Measurements from ENCODE around the gene KCTD13. TPM values are rescaled to one million over a fixed set of nuclear protein-coding genes. Genes with fewer than 3 reads are reported as not detected.

KCTD13 gene
- total and polyA plus RNA-seq, 2 of the 8 experiments (the other 6 are each of a cell fraction or from before 2014, with no cell fraction given) = 9.2 to 10.8 TPM

DNA sequence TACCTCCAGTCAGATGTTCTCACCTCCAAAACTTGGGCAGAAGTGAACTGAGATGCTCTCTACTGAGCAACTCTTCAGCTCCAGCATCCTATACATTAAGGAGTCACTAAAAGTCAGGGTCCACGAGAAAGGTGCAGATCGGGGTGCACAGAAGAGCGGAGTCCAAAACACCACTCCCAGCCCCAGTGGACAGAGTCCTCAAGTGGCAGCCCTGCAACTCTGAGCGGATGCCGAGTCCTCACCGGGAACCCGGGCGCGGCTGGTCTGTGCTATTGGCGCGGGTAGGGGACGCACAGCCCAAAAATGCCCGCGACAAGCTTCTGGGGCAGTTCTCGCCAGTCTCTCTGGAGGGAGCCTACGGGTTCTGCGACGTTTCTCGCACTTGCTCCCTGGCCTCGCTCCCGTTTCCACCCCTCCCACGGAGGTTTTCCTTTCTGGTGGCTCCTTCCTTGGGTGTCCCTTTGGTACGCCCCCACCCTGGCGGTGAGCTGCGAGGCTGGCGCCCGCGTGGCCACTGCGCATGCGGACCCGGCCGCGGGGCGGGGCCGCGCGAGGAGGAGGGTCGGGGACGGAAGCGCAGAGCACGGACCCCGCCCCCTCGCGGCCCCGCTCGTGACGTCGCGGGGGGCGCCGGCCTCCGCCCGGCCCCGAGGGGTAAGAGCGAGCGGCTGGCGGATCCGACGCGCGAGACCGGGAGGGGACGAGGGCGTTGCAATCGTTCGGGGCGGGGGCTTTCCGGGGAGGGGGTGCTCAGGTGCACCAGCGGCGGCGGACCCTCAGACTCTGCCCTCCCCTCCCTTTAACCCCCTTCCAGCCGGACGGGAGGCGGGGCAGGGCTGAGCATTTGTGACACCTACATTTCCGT lies 35.7 kb upstream of the KCTD13 start, which contains the start of gene TMEM219:
Gene TMEM219, plus strand, starts transcription at position 601 of the 865 bp plus-strand sequence. CDS start 1,065 bp downstream, outside the sequence.
- peak within 1 kb of the TSS; percentile 66 to 86 (median 80) for H3K9ac ChIP-seq (replicated peaks in 1 of 4; ENCODE audit: extremely low read depth in 1 of 4, low read depth in 3 of 4, low read length in 3 of 4)
- no peaks in the 10 kb centered on the region for H3K79me2 ChIP-seq (ENCODE audit: control insufficient read depth in 1 of 2, insufficient read depth in 2 of 2, low read length in 2 of 2)
- H2BK120ac ChIP-seq (replicated peaks; ENCODE audit: low read depth, low read length) = no peak within 1 kb of the TSS
- peak within 1 kb of the TSS; percentile 51 to 81 (median 72) for H3K4me3 ChIP-seq (ENCODE audit: extremely low read depth in 1 of 4, insufficient read depth in 2 of 4, low read depth in 3 of 4, low read length in 4 of 4)
- no peak for FAIRE-seq
- peak within 1 kb of the TSS; percentile 87 to 93 for H3K4me2 ChIP-seq (ENCODE audit: insufficient read depth in 1 of 2, low read depth in 2 of 2, low read length in 2 of 2)
- ChIA-PET POLR2A (ENCODE audit: partially characterized antibody) (interaction anchor here (0.8 to 3.6 kb wide), 8 partner anchors 10 to 260 kb away, joined by 3 to 33 read pairs (median 4); partner anchors contain the start of genes ASPHD1, KCTD13, TAOK2 and TBX6), CTCF (ENCODE audit: partially characterized antibody) (interaction anchor here (0.5 to 2.5 kb wide), 13 partner anchors 8 to 730 kb away, joined by 3 to 16 read pairs (median 4); partner anchors contain the start of gene KCTD13)
- H3K23me2 ChIP-seq (ENCODE audit: low read depth, low read length) = peaks cover 12% of the 10 kb centered on the region
- DNase-seq (ENCODE audit: low read depth in 1 of 2, low spot score in 2 of 2) = peak in 1 of 2 experiments; percentile 96
- H2AK5ac ChIP-seq (ENCODE audit: low read depth, low read length) = no peak within 1 kb of the TSS
- H3K9me3 ChIP-seq (ENCODE audit: insufficient read depth in 2 of 2, low read depth in 1 of 2, low read length in 1 of 2) = no peaks in the 10 kb centered on the region
- H4K8ac ChIP-seq (ENCODE audit: extremely low read depth, insufficient read depth, low read length) = peak within 1 kb of the TSS; percentile 96
- H2BK5ac ChIP-seq (ENCODE audit: low read depth, low read length) = peak within 1 kb of the TSS; percentile 82
- H2BK20ac ChIP-seq (ENCODE audit: low read length) = no peak within 1 kb of the TSS
- peak within 1 kb of the TSS; percentile 91 for H3K27ac ChIP-seq (ENCODE audit: low read depth, low read length)
- peak within 1 kb of the TSS; percentile 80 for H3K56ac ChIP-seq (replicated peaks; ENCODE audit: insufficient read length, low read depth, low read length)
- H3K23ac ChIP-seq (ENCODE audit: insufficient read length) = no peak within 1 kb of the TSS
- no peaks in the 10 kb centered on the region for H4K20me1 ChIP-seq (replicated peaks in 1 of 2; ENCODE audit: control insufficient read depth in 1 of 2, insufficient read depth in 2 of 2, low read length in 2 of 2)
- H3K14ac ChIP-seq (ENCODE audit: insufficient read length) = no peak within 1 kb of the TSS
- H2BK12ac ChIP-seq (ENCODE audit: low read depth, low read length) = peak within 1 kb of the TSS; percentile 61; the same call in 1 of the 2 replicates
- H3K18ac ChIP-seq (ENCODE audit: extremely low read depth, low read length) = peak within 1 kb of the TSS; percentile 76
- H4K5ac ChIP-seq (ENCODE audit: insufficient read length, low read depth, low read length) = peak within 1 kb of the TSS; percentile 97
- peaks cover 0 to 5% (median 3%) of the 10 kb centered on the region in 4 experiments; a peak in 5 of 7 replicates for H3K4me1 ChIP-seq (replicated peaks in 1 of 4; ENCODE audit: control insufficient read depth in 3 of 4, insufficient read depth in 4 of 4, low read length in 3 of 4)
- H3K79me1 ChIP-seq (ENCODE audit: low read depth, low read length) = no peaks in the 10 kb centered on the region
- peak within 1 kb of the TSS; percentile 94 for H2AFZ ChIP-seq (ENCODE audit: low read length)
- H2BK15ac ChIP-seq (ENCODE audit: low read length) = 0 out of 2 replicates have a peak within 1 kb of the TSS, but pooled peaks have one; percentile 61
- peaks cover 0 to 4% (median 0%) of the 10 kb centered on the region in 4 experiments; a peak in 1 of 8 replicates for H3K36me3 ChIP-seq (ENCODE audit: control insufficient read depth in 2 of 4, insufficient read depth in 4 of 4, low read length in 3 of 4)
- WGBS, 2 experiments (ENCODE audit: extremely low coverage in 1 of 2, insufficient coverage in 1 of 2, insufficient read length in 1 of 2, insufficient replicate concordance in 2 of 2, low coverage in 1 of 2, low lambda C conversion rate in 2 of 2, missing lambda C conversion rate in 1 of 2) = 3% methylated on average over 60 of the region's 75 CpGs; no CpG with 5 or more reads in 1 of the 2 experiments
- peak within 1 kb of the TSS; percentile 2 for H3K4ac ChIP-seq (replicated peaks; ENCODE audit: insufficient read length, low read depth, low read length)
- peak within 1 kb of the TSS; percentile 75 for H4K91ac ChIP-seq (replicated peaks; ENCODE audit: insufficient read length, low read length)
- peaks cover 0 to 2% (median 0%) of the 10 kb centered on the region in 4 experiments; a peak in 1 of 7 replicates for H3K27me3 ChIP-seq (replicated peaks in 1 of 4; ENCODE audit: control insufficient read depth in 3 of 4, extremely low read depth in 1 of 4, insufficient read depth in 3 of 4, low read length in 3 of 4)
- TF ChIP-seq POLR2AphosphoS5 (IDR thresholded peaks at IDR 0.05; ENCODE audit: low read depth, low read length) (0 out of 2 replicates have a peak, but pooled peaks have one; percentile 22), HDAC6 (IDR thresholded peaks at IDR 0.05; ENCODE audit: low read depth, low read length) (no peak), NANOG (IDR thresholded peaks at IDR 0.05; ENCODE audit: insufficient read depth, low read depth, low read length, poor library complexity, severe bottlenecking) (no peak), MAFK (IDR thresholded peaks at IDR 0.05; ENCODE audit: low read depth, low read length) (no peak), CREB1 (IDR thresholded peaks at IDR 0.05) (peak; percentile 75), KDM4A (IDR thresholded peaks at IDR 0.05; ENCODE audit: low read depth, low read length, severe bottlenecking) (peak; percentile 83), EGR1 (IDR thresholded peaks at IDR 0.05; ENCODE audit: borderline replicate concordance, low read depth, low read length) (no peak), TBP (IDR thresholded peaks at IDR 0.05; ENCODE audit: low read depth, low read length) (peak; percentile 70), ZNF274 (IDR thresholded peaks at IDR 0.05; ENCODE audit: borderline replicate concordance, extremely low read depth, low read length) (no peak), SIRT6 (IDR thresholded peaks at IDR 0.05; ENCODE audit: low read length) (no peak), MAX (IDR thresholded peaks at IDR 0.05) (peak; percentile 62; the same call in 1 of the 2 replicates)

All from H1 (cell line).